ENCODE data around the gene OMP. TPM values are rescaled to one million over a fixed set of nuclear protein-coding genes. Genes with fewer than 3 reads are reported as not detected.

The OMP gene
- total and polyA plus RNA-seq, 7 donors, result 0.32 TPM; not detected in 6

- DNase-seq, result peak; percentile 2 to 41
- intact Hi-C loops (cut with DNase I), result no loop called here
- H3K4me1 ChIP-seq, result no peaks in the 10 kb centered on the region
Measured at GRCh38 chr11:77088236-77089003, 14.2 kb upstream of the OMP start.

DNA sequence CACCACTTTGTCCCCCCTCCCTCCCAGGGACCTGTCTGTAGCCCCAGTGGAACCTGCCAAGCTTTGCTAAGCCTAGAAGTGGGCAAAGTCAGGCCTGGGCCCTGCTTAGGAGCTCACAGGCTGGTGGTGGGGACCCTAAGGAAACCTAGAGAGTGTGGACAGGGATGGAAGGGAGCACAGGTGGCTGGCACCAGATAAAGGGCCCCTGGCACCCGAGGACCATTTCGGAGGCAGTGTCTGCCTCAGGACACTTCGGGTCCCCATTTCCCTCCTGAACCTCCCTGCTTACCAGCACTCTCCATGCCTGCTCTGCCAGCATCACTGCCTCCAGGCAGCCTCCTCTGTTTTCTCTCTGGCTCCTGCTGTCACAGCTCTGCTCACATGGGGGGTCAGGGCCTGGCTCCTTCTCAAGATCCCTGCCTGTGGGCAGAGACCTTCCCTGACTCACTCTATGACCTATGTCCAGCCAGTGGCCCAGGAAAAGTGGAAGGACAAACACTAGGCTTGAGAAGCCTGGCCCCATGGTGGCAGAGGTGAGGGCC is 13.6 kb upstream of the OMP start:
- Histone ChIP-seq H3K27ac (no peak overlapping the region), H3K4me1 (no peaks in the 10 kb centered on the region), H3K4me3 (no peak overlapping the region), H3K27me3 (ENCODE audit: insufficient read depth in 3 of 3, low read length in 2 of 3) (no peaks in the 10 kb centered on the region), H3K9me3 (no peaks in the 10 kb centered on the region), H3K36me3 (ENCODE audit: insufficient read depth in 1 of 2, low read depth in 1 of 2) (no peaks in the 10 kb centered on the region)
- ATAC-seq (no peak), DNase-seq (peak in 1 of 2 donors; percentile 5)
- intact Hi-C loops (cut with DNase I), result no loop called here
- 61 to 96% (median 65%) methylated on average over 3 of the region's 3 CpGs for WGBS, 3 donors
- TF ChIP-seq, protein P1, sequence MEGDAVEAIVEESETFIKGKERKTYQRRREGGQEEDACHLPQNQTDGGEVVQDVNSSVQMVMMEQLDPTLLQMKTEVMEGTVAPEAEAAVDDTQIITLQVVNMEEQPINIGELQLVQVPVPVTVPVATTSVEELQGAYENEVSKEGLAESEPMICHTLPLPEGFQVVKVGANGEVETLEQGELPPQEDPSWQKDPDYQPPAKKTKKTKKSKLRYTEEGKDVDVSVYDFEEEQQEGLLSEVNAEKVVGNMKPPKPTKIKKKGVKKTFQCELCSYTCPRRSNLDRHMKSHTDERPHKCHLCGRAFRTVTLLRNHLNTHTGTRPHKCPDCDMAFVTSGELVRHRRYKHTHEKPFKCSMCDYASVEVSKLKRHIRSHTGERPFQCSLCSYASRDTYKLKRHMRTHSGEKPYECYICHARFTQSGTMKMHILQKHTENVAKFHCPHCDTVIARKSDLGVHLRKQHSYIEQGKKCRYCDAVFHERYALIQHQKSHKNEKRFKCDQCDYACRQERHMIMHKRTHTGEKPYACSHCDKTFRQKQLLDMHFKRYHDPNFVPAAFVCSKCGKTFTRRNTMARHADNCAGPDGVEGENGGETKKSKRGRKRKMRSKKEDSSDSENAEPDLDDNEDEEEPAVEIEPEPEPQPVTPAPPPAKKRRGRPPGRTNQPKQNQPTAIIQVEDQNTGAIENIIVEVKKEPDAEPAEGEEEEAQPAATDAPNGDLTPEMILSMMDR (IDR thresholded peaks at IDR 0.05), result no peak

More at GRCh38 chr11:77088236-77089003, 14.2 kb upstream of the OMP start:
- no peak overlapping the region for H3K27ac ChIP-seq
- TF ChIP-seq, protein P1 (IDR thresholded peaks at IDR 0.05), result no peak
- no peak for ATAC-seq
- H3K36me3 ChIP-seq (ENCODE audit: insufficient read depth in 1 of 2, low read depth in 1 of 2), result no peaks in the 10 kb centered on the region
- H3K9me3 ChIP-seq, result no peaks in the 10 kb centered on the region
- 75 to 81% (median 81%) methylated on average over 11 of the region's 11 CpGs for WGBS, 3 donors
- H3K27me3 ChIP-seq (ENCODE audit: insufficient read depth in 3 of 3, low read length in 2 of 3), result no peaks in the 10 kb centered on the region
- H3K4me3 ChIP-seq, result no peak overlapping the region

DNA sequence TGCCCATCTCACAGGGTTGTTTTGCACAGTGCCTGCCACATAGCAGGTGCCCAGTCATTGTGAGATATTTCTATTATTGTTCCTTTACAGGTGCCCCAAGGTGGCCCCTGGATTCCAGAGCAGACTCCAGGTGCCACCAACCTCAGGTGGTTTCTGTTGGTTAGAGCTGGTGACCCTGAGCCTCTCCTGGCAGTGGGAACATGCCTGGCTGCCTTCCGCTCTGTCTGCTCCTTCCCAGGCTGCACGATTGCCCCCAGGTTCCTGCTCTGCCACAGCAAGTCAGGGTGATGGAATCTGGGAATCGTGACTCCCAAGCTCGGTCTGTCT is 12.6 kb upstream of the OMP start:
- no peaks in the 10 kb centered on the region for H3K4me1 ChIP-seq
- intact Hi-C loops (cut with DNase I), result loop anchor here (2.0 to 10.0 kb wide), 5 partner anchors 41 to 365 kb away; no protein-coding TSS in a partner anchor
- ATAC-seq (no peak), DNase-seq (peak in 1 of 2 donors; percentile 8)
- H3K27me3 ChIP-seq (ENCODE audit: insufficient read depth in 3 of 3, low read length in 2 of 3), result no peaks in the 10 kb centered on the region
- no peak overlapping the region for H3K27ac ChIP-seq
- H3K4me3 ChIP-seq, result no peak overlapping the region
- no peaks in the 10 kb centered on the region for H3K36me3 ChIP-seq (ENCODE audit: insufficient read depth in 1 of 2, low read depth in 1 of 2)
- H3K9me3 ChIP-seq, result no peaks in the 10 kb centered on the region
- TF ChIP-seq, protein P1 (IDR thresholded peaks at IDR 0.05), result no peak
- WGBS, 3 donors, result 86 to 88% (median 87%) methylated on average over 4 of the region's 4 CpGs

GRCh38 chr11:77090373-77091111 is 12.1 kb upstream of the OMP start:
- intact Hi-C loops (cut with DNase I), result loop anchor here (1.0 to 10.0 kb wide), 6 partner anchors 42 to 366 kb away; no protein-coding TSS in a partner anchor
- DNase-seq, result peak in 1 of 2 donors; percentile 49
- TF ChIP-seq, protein P1 (IDR thresholded peaks at IDR 0.05), result no peak
- Histone ChIP-seq H3K27ac (no peak overlapping the region), H3K4me3 (no peak overlapping the region), H3K9me3 (no peaks in the 10 kb centered on the region), H3K36me3 (ENCODE audit: insufficient read depth in 1 of 2, low read depth in 1 of 2) (no peaks in the 10 kb centered on the region), H3K4me1 (no peaks in the 10 kb centered on the region), H3K27me3 (ENCODE audit: insufficient read depth in 3 of 3, low read length in 2 of 3) (no peaks in the 10 kb centered on the region)
- 63 to 71% (median 66%) methylated on average over 13 of the region's 13 CpGs for WGBS, 3 donors
- ATAC-seq, result no peak

Data from psoas muscle (tissue), 8 donors.